ENCODE measurements around the gene PHLPP1.

DNA sequence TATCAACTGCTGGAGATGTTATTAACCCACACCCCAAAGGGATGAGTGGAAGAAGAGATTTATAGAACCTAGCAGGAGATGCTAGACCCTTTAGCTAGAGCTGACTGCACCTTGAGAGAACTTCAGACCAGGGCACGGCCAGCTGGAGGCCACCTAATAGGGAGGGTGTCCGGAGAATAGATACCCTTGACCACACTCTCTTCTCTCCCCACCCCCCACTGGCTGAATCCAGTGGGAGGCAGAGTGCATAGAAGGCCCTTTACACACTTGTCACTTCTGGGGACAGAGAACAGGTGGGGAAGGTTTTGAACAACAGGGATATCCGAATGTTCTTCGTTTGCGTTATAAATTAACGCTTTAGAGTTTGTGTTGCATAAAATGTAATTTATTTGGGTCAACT lies 84.6 kb downstream of the PHLPP1 start:
- no peak for TF ChIP-seq MAX (IDR thresholded peaks at IDR 0.05)
- no peak for TF ChIP-seq POLR2A (IDR thresholded peaks at IDR 0.05; ENCODE audit: low read length)
- no peak for TF ChIP-seq CTCF (IDR thresholded peaks at IDR 0.05)
- TF ChIP-seq, protein P1, sequence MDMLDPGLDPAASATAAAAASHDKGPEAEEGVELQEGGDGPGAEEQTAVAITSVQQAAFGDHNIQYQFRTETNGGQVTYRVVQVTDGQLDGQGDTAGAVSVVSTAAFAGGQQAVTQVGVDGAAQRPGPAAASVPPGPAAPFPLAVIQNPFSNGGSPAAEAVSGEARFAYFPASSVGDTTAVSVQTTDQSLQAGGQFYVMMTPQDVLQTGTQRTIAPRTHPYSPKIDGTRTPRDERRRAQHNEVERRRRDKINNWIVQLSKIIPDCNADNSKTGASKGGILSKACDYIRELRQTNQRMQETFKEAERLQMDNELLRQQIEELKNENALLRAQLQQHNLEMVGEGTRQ (IDR thresholded peaks at IDR 0.05): no peak
- no peak for TF ChIP-seq RNF2 (IDR thresholded peaks at IDR 0.05; ENCODE audit: borderline replicate concordance, low read depth)
- TF ChIP-seq CBX8 (IDR thresholded peaks at IDR 0.05): no peak
- TF ChIP-seq ESRRA (IDR thresholded peaks at IDR 0.05; ENCODE audit: borderline replicate concordance, low read length): no peak
- TF ChIP-seq, protein P2, sequence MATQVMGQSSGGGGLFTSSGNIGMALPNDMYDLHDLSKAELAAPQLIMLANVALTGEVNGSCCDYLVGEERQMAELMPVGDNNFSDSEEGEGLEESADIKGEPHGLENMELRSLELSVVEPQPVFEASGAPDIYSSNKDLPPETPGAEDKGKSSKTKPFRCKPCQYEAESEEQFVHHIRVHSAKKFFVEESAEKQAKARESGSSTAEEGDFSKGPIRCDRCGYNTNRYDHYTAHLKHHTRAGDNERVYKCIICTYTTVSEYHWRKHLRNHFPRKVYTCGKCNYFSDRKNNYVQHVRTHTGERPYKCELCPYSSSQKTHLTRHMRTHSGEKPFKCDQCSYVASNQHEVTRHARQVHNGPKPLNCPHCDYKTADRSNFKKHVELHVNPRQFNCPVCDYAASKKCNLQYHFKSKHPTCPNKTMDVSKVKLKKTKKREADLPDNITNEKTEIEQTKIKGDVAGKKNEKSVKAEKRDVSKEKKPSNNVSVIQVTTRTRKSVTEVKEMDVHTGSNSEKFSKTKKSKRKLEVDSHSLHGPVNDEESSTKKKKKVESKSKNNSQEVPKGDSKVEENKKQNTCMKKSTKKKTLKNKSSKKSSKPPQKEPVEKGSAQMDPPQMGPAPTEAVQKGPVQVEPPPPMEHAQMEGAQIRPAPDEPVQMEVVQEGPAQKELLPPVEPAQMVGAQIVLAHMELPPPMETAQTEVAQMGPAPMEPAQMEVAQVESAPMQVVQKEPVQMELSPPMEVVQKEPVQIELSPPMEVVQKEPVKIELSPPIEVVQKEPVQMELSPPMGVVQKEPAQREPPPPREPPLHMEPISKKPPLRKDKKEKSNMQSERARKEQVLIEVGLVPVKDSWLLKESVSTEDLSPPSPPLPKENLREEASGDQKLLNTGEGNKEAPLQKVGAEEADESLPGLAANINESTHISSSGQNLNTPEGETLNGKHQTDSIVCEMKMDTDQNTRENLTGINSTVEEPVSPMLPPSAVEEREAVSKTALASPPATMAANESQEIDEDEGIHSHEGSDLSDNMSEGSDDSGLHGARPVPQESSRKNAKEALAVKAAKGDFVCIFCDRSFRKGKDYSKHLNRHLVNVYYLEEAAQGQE (IDR thresholded peaks at IDR 0.05): no peak
- TF ChIP-seq RFX5 (IDR thresholded peaks at IDR 0.05): no peak
- no peak for TF ChIP-seq NR3C1 (IDR thresholded peaks at IDR 0.05)
- TF ChIP-seq, protein P3, sequence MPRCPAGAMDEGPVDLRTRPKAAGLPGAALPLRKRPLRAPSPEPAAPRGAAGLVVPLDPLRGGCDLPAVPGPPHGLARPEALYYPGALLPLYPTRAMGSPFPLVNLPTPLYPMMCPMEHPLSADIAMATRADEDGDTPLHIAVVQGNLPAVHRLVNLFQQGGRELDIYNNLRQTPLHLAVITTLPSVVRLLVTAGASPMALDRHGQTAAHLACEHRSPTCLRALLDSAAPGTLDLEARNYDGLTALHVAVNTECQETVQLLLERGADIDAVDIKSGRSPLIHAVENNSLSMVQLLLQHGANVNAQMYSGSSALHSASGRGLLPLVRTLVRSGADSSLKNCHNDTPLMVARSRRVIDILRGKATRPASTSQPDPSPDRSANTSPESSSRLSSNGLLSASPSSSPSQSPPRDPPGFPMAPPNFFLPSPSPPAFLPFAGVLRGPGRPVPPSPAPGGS (IDR thresholded peaks at IDR 0.05): no peak
